Uterus (tissue), 4 donors: ENCODE results near the gene SCN8A. TPM values are rescaled to one million over a fixed set of nuclear protein-coding genes. Genes with fewer than 3 reads are reported as not detected.

Source experiments
- DNase-seq, 2 donors: peaks; one replicate each; pipeline ENCODE4 v3.0.0-alpha.2; 2019 to 2020
- H3K27ac ChIP-seq, 2 donors: fragments of 200-600 bp; sonication (generic); 1 replicate in 1 of 2; 2 replicates in 1 of 2; pipeline ENCODE4 v1.5.1; 2016 to 2018
- H3K27me3 ChIP-seq, 2 donors: fragments of 200-600 bp; sonication (generic); one replicate each; pipeline ENCODE4 v1.5.1; 2018 to 2019; ENCODE audit warnings: control low read depth in 1 of 2
- H3K36me3 ChIP-seq, 2 donors: fragments of 200-600 bp; sonication (generic); one replicate each; pipeline ENCODE4 v1.5.1; 2019; ENCODE audit warnings: control low read depth in 1 of 2
- H3K4me1 ChIP-seq, 2 donors: fragments of 200-600 bp; sonication (generic); one replicate each; pipeline ENCODE4 v1.5.1; 2018 to 2019; ENCODE audit warnings: control low read depth in 1 of 2
- H3K4me3 ChIP-seq, 2 donors: fragments of 200-600 bp; sonication (generic); 1 replicate in 1 of 2; 2 replicates in 1 of 2; pipeline ENCODE4 v1.5.1; 2018 to 2019; ENCODE audit warnings: mild to moderate bottlenecking in 1 of 2
- H3K9me3 ChIP-seq, 2 donors: fragments of 200-600 bp; sonication (generic); one replicate each; pipeline ENCODE4 v1.5.1; 2019; ENCODE audit warnings: control low read depth in 1 of 2
- POLR2A ChIP-seq, 2 donors: fragments of 450-650 bp; IDR thresholded peaks; one replicate each; pipeline ENCODE4 v1.6.1; 2016; ENCODE audit warnings: antibody characterized with exemption in 2 of 2, mild to moderate bottlenecking in 1 of 2, moderate library complexity in 1 of 2
- intact Hi-C: fragments of 100-400 bp; cut with DNase I; formaldehyde crosslinking; loops from one replicate; pipeline ENCODE4 v1.15.1; 2023; ENCODE audit warnings: low total_unique reads
- total RNA-seq, 4 donors: library from RNA; depleted of rRNA in 3 of 4; stranded (reverse); fragments of >200 nt in 3 of 4; gene quantifications; one replicate each; pipeline versions ENCODE4 v1.1.0 to v1.2.4, GENCODE V29; 2014 to 2023
- TF ChIP-seq, protein P1 (sequence below), 4 experiments: fragments of 200-600 bp in 2 of 4; fragments of 450-650 bp in 2 of 4; sonication (generic) in 2 of 4; IDR thresholded peaks; one replicate each; pipeline ENCODE4 v1.5.1; 2016 to 2019; ENCODE audit warnings: antibody characterized with exemption in 4 of 4, mild to moderate bottlenecking in 2 of 4, moderate library complexity in 1 of 4
- donor health status: DM: yes; HTN: yes; CAD: no.

SCN8A gene
- total RNA-seq, 4 donors from 2014 or later: 1.3 to 6.7 (median 3.0) TPM; not detected in 1

DNA sequence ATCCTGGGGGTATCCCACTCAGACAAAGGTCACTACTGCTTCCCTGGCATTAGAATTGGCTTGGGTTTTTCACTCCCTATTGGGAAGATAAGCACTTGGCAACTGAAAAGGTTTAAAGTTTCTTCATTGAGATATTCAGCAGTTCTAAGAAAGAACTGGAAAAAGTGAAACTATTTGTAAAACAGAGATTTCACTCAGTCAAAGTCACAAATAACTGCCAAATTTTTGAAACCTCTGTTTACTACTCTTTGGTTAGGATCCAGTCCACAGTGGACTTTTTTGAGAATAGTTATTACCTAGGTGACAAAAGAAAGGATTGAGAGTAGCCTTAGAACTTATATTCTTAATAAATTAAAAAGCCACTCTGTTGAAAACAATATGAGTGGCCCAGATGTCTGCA lies 172.7 kb downstream of the SCN8A start:
- no peak for DNase-seq
- Histone ChIP-seq H3K36me3 (no peaks in the 10 kb centered on the region), H3K27ac (no peak overlapping the region), H3K4me1 (no peaks in the 10 kb centered on the region), H3K27me3 (no peaks in the 10 kb centered on the region), H3K9me3 (no peaks in the 10 kb centered on the region), H3K4me3 (no peak overlapping the region)
- intact Hi-C loops: no loop called here
- TF ChIP-seq, protein P1, sequence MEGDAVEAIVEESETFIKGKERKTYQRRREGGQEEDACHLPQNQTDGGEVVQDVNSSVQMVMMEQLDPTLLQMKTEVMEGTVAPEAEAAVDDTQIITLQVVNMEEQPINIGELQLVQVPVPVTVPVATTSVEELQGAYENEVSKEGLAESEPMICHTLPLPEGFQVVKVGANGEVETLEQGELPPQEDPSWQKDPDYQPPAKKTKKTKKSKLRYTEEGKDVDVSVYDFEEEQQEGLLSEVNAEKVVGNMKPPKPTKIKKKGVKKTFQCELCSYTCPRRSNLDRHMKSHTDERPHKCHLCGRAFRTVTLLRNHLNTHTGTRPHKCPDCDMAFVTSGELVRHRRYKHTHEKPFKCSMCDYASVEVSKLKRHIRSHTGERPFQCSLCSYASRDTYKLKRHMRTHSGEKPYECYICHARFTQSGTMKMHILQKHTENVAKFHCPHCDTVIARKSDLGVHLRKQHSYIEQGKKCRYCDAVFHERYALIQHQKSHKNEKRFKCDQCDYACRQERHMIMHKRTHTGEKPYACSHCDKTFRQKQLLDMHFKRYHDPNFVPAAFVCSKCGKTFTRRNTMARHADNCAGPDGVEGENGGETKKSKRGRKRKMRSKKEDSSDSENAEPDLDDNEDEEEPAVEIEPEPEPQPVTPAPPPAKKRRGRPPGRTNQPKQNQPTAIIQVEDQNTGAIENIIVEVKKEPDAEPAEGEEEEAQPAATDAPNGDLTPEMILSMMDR (IDR thresholded peaks at IDR 0.05): no peak
- TF ChIP-seq POLR2A (IDR thresholded peaks at IDR 0.05): no peak

DNA sequence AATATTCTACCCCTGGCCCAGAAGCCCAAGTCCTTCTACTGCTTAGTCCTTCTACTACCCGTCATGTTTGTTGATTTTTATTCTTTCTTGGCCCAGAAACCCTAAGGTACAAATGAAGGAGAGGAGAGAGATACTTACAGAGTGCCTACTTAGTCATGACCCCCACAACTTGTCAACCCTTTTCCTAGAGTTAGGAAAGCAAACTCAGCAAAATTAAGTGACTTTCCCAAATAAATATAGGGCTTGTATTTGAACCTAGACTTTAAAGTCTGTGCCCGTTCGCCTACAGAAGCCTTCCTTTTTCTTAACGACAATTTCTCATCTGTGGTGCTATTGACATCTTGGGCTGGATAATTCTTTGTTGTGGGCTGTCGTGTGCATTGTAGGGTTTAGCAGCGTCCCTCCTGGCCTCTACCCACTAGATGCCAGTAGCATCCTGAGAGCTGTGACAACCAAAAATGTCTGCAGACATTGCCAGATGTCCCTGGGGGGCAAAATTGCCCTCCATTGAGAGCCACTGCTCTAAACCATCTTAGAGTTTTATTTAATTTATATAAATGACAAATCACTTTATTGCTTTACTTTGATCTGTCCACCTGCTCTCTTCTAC lies 175.1 kb downstream of the SCN8A start:
- H3K9me3 ChIP-seq: no peaks in the 10 kb centered on the region
- no peaks in the 10 kb centered on the region for H3K36me3 ChIP-seq
- H3K4me1 ChIP-seq: no peaks in the 10 kb centered on the region
- DNase-seq: no peak
- intact Hi-C loops: no loop called here
- TF ChIP-seq, protein P1 (IDR thresholded peaks at IDR 0.05): no peak
- no peak for TF ChIP-seq POLR2A (IDR thresholded peaks at IDR 0.05)
- H3K27ac ChIP-seq: no peak overlapping the region
- no peak overlapping the region for H3K4me3 ChIP-seq
- H3K27me3 ChIP-seq: no peaks in the 10 kb centered on the region

DNA sequence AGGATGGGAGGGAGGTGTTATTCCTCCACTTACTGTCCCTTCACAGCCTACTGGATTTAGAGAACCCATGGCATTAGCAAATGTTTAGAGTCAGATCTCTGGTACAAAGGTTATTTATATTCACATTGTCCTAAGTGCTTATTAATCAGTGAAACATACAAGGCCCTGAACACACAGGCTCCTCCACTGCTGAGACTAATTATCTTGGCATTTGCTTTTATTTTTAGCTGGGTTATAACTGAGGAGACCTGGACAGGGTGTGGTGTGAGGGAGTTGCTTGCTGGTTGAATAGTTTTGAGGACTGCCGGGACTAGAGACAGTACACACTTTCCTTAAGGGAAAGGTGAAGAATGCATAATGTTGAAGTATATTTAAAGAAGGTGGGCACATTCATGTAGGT lies 180.0 kb downstream of the SCN8A start:
- no peak overlapping the region for H3K4me3 ChIP-seq
- intact Hi-C loops: no loop called here
- no peak for TF ChIP-seq POLR2A (IDR thresholded peaks at IDR 0.05)
- TF ChIP-seq, protein P1 (IDR thresholded peaks at IDR 0.05): no peak
- no peaks in the 10 kb centered on the region for H3K36me3 ChIP-seq
- no peaks in the 10 kb centered on the region for H3K4me1 ChIP-seq
- no peak for DNase-seq
- no peaks in the 10 kb centered on the region for H3K9me3 ChIP-seq
- no peak overlapping the region for H3K27ac ChIP-seq
- no peaks in the 10 kb centered on the region for H3K27me3 ChIP-seq

DNA sequence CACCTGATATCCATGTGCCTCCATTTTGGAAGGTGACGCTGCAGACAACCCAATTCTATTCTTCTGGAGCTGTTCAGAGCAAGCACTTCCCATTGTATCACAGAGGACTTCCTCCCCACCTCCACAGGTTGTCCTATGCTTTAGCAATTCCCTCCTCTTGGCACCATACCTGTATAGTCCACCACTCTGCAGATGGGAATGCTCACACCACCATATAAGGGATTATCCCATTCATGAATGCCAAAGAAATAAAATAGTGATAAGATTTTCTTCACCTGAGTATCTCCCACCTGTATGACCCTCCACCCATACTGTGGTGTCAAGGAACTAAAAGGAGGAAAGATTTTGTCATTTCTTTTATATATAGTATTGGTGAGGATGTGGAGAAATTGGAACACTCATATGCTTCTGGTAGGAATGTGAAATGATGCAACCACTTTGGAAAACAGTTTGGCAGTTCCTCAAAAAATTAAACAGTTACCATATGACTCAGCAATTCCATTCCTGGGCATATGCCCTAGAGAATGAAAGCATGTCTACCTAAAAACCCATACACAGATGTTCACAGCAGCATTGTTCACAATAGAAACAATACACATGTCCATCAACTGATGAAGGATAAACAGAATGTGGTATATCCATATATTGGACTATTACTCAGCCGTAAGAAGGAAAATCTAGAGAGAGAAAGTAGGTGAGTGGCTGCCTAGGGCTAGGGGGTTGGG lies 182.3 kb downstream of the SCN8A start:
- TF ChIP-seq, protein P1 (IDR thresholded peaks at IDR 0.05): no peak
- TF ChIP-seq POLR2A (IDR thresholded peaks at IDR 0.05): no peak
- DNase-seq: no peak

DNA sequence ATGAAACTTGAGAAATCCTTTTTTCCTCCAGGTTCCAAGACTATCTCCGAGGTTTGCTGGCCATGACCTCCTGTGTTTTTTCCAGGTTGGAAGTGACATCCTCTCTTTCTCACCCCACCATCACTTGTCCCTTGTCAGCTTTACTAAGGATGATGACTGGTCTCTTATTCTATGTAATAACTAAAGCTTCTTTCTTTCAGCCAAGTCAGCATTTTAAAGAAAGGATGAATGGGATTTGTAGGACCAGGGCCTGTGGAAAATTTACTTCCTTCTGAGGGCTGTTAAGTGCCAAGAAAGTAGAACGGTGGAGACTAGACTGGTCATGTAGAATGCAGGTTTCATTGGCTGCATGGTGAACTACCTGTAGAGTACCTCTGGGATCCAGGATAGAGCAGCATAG lies 183.9 kb downstream of the SCN8A start:
- Histone ChIP-seq H3K27me3 (no peaks in the 10 kb centered on the region), H3K36me3 (no peaks in the 10 kb centered on the region)
- intact Hi-C loops: no loop called here

More for the DNA sequence above, 182.3 kb downstream of the SCN8A start:
- H3K9me3 ChIP-seq: no peaks in the 10 kb centered on the region
- H3K36me3 ChIP-seq: no peaks in the 10 kb centered on the region
- H3K4me1 ChIP-seq: no peaks in the 10 kb centered on the region
- intact Hi-C loops: no loop called here
- H3K27ac ChIP-seq: no peak overlapping the region
- no peaks in the 10 kb centered on the region for H3K27me3 ChIP-seq
- no peak overlapping the region for H3K4me3 ChIP-seq

More for the DNA sequence above, 183.9 kb downstream of the SCN8A start:
- H3K9me3 ChIP-seq: no peaks in the 10 kb centered on the region
- H3K4me1 ChIP-seq: no peaks in the 10 kb centered on the region
- TF ChIP-seq, protein P1 (IDR thresholded peaks at IDR 0.05): no peak
- no peak for TF ChIP-seq POLR2A (IDR thresholded peaks at IDR 0.05)
- no peak overlapping the region for H3K27ac ChIP-seq
- DNase-seq: no peak
- no peak overlapping the region for H3K4me3 ChIP-seq
